Hepatocyte (in vitro differentiated cells): ENCODE measurements around the gene MIPOL1.

Source experiments
- CTCF ChIP-seq: fragments of 200-600 bp; sonication (generic); IDR thresholded peaks from 2 replicates; pipeline ENCODE4 v1.5.1; 2016; ENCODE audit warnings: antibody characterized with exemption, mild to moderate bottlenecking; ENCODE audit not compliant: poor library complexity
- EZH2 ChIP-seq: fragments of 200-600 bp; sonication (generic); IDR thresholded peaks from 2 replicates; pipeline ENCODE4 v1.6.1; 2016; ENCODE audit warnings: antibody characterized with exemption, mild to moderate bottlenecking, borderline replicate concordance
- EZH2phosphoT487 ChIP-seq: fragments of 200-600 bp; sonication (generic); IDR thresholded peaks from one replicate; pipeline ENCODE4 v1.6.1; 2018; ENCODE audit warnings: antibody characterized with exemption, mild to moderate bottlenecking, low read depth, moderate library complexity; ENCODE audit not compliant: unreplicated experiment, severe bottlenecking

GRCh38 chr14:37254411-37254947, 56.7 kb downstream of the MIPOL1 start:
- no peak for TF ChIP-seq CTCF
- TF ChIP-seq EZH2: no peak
- no peak for TF ChIP-seq EZH2phosphoT487
